Measurements from ENCODE around the gene ATP10A.

ATP10A gene

DNA sequence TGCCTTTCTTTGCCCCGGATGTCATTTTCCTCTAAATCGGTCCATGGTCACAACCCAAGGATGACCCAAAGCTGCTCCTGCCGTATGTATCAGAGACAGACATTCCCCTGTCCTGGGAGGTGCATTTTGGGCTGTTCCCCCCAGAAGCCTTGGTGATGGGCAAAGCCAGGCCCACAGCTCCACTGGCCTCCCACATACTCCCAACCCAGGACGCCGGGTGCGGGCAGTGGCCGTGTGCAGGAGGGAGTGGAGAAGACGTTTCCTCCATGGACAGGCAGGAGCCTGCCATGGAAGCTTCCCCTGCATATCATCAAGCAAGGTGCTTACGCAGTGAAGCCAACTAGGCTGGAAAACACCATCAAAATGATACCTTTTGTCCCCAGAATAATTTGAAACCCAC is 175.0 kb downstream of the ATP10A start:
- DNase-seq (ENCODE audit: low spot score), result no peak
- TF ChIP-seq, protein P1, sequence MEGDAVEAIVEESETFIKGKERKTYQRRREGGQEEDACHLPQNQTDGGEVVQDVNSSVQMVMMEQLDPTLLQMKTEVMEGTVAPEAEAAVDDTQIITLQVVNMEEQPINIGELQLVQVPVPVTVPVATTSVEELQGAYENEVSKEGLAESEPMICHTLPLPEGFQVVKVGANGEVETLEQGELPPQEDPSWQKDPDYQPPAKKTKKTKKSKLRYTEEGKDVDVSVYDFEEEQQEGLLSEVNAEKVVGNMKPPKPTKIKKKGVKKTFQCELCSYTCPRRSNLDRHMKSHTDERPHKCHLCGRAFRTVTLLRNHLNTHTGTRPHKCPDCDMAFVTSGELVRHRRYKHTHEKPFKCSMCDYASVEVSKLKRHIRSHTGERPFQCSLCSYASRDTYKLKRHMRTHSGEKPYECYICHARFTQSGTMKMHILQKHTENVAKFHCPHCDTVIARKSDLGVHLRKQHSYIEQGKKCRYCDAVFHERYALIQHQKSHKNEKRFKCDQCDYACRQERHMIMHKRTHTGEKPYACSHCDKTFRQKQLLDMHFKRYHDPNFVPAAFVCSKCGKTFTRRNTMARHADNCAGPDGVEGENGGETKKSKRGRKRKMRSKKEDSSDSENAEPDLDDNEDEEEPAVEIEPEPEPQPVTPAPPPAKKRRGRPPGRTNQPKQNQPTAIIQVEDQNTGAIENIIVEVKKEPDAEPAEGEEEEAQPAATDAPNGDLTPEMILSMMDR (IDR thresholded peaks at IDR 0.05; ENCODE audit: extremely low read depth, missing control alignments), result no peak

- TF ChIP-seq, protein P1 (IDR thresholded peaks at IDR 0.05; ENCODE audit: extremely low read depth, missing control alignments), result no peak
- no peak for DNase-seq (ENCODE audit: low spot score)
Observed at GRCh38 chr15:25687689-25688088, 175.4 kb downstream of the ATP10A start.

DNA sequence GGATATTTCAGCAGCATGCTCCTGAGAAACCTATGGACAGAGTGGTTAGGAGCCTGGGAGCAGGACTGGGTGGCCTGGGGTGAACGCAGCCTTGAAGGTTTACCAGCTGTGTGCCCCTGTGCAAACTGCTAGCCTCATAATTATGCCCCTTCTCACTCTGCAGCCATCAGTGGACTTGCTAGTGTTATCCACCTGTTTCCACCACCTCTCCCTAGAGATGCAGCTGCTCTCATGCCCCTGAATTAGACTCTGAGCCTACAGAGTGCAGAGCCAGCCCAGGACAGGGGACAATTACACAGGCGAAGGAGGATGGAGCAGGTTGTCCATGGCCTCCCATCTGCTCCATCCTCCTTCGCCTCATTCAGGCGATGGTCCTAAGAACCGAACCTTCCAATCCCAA is 175.9 kb downstream of the ATP10A start:
- TF ChIP-seq, protein P1 (IDR thresholded peaks at IDR 0.05; ENCODE audit: extremely low read depth, missing control alignments), result no peak
- DNase-seq (ENCODE audit: low spot score), result no peak

GRCh38 chr15:25686780-25687179 is 176.3 kb downstream of the ATP10A start:
- DNase-seq (ENCODE audit: low spot score), result no peak
- TF ChIP-seq, protein P1 (IDR thresholded peaks at IDR 0.05; ENCODE audit: extremely low read depth, missing control alignments), result no peak

- TF ChIP-seq, protein P1 (IDR thresholded peaks at IDR 0.05; ENCODE audit: extremely low read depth, missing control alignments), result no peak
- DNase-seq (ENCODE audit: low spot score), result no peak
Observed at GRCh38 chr15:25684521-25685431, 178.4 kb downstream of the ATP10A start.

GRCh38 chr15:25683911-25684310 is 179.2 kb downstream of the ATP10A start:
- no peak for DNase-seq (ENCODE audit: low spot score)
- TF ChIP-seq, protein P1 (IDR thresholded peaks at IDR 0.05; ENCODE audit: extremely low read depth, missing control alignments), result no peak

GRCh38 chr15:25683415-25683814 is 179.7 kb downstream of the ATP10A start:
- TF ChIP-seq, protein P1 (IDR thresholded peaks at IDR 0.05; ENCODE audit: extremely low read depth, missing control alignments), result no peak
- no peak for DNase-seq (ENCODE audit: low spot score)
